Right lobe of liver (tissue), 6 donors: ENCODE results near the gene KRTAP20-3. TPM values are rescaled to one million over a fixed set of nuclear protein-coding genes. Genes with fewer than 3 reads are reported as not detected.

Experiments used
- ATAC-seq, 4 donors: fragments of 200-7000 bp; cut with Tn5 transposase; one replicate each; pipeline ENCODE4 v1.9.1; 2020; ENCODE audit warnings: mild to moderate bottlenecking in 4 of 4, moderate library complexity in 4 of 4
- DNase-seq, 3 donors: peaks; one replicate each; pipeline ENCODE4 v3.0.0-alpha.2; 2020
- H3K27ac ChIP-seq, 3 donors: fragments of 200-600 bp; one replicate each; pipeline ENCODE4 v1.8.0; 2022
- H3K27me3 ChIP-seq, 2 donors: fragments of 200-600 bp; one replicate each; pipeline ENCODE4 v1.8.0; 2022
- H3K36me3 ChIP-seq, 4 donors: fragments of 200-600 bp; sonication (generic) in 1 of 4; one replicate each; pipeline versions ENCODE4 v1.5.1 to v1.8.0; 2017 to 2022; ENCODE audit warnings: control low read depth in 1 of 4
- H3K4me1 ChIP-seq, 4 donors: fragments of 200-600 bp; sonication (generic) in 1 of 4; one replicate each; pipeline versions ENCODE4 v1.5.1 to v1.8.0; 2017 to 2022; ENCODE audit warnings: control low read depth in 1 of 4
- H3K4me3 ChIP-seq, 3 donors: fragments of 200-600 bp; one replicate each; pipeline ENCODE4 v1.8.0; 2022
- H3K9me3 ChIP-seq, 4 donors: fragments of 200-600 bp; sonication (generic) in 1 of 4; one replicate each; pipeline versions ENCODE4 v1.5.1 to v1.8.0; 2017 to 2022; ENCODE audit warnings: control low read depth in 1 of 4
- CTCF ChIP-seq, 4 donors: fragments of 200-600 bp in 3 of 4; fragments of 450-650 bp in 1 of 4; IDR thresholded peaks; one replicate each; pipeline versions ENCODE4 v1.5.1 to v1.8.0; 2016 to 2022; ENCODE audit warnings: antibody characterized with exemption in 4 of 4, mild to moderate bottlenecking in 2 of 4
- POLR2A ChIP-seq: fragments of 450-650 bp; IDR thresholded peaks from one replicate; pipeline ENCODE4 v1.6.1; 2017; ENCODE audit warnings: antibody characterized with exemption, mild to moderate bottlenecking
- WGBS: methylation state at CpG from one replicate; pipeline ENCODE4 v1.1.6; 2018; ENCODE audit warnings: low coverage, low lambda C conversion rate; ENCODE audit not compliant: insufficient coverage; ENCODE audit errors: missing lambda C conversion rate; 5-methylcytosine and 5-hydroxymethylcytosine counted together
- intact Hi-C, 2 donors: fragments of 100-400 bp; cut with DNase I; formaldehyde crosslinking; loops; one replicate each; pipeline versions ENCODE4 v1.11.2 to v1.14.1; 2022
- small RNA-seq, 2 experiments: library from RNA; depleted of rRNA; stranded (forward); fragments of <200 nt; gene quantifications; one replicate each; pipeline ENCODE3, GENCODE V24; 2016
- total RNA-seq, 6 experiments: library from RNA; depleted of rRNA in 2 of 6; stranded (reverse); fragments of >200 nt in 2 of 6; fragmentation: NEBNext Ultra II Directional in 3 of 6; extraction: Animal tissue kit (Norgen Biotek cat#: 25700) in 3 of 6; gene quantifications; one replicate each; pipeline versions ENCODE4 v1.1.0 to v1.2.4, GENCODE V29; 2016 to 2023
- donor health status: DM: no; HTN: yes; CAD: no.
- donor health status: DM: no; HTN: no; CAD: no.
- donor health status: DM: no; HTN: no; CAD: no.
- donor health status: DM: no; HTN: yes; CAD: no.
- donor health status: DM: no; HTN: yes; CAD: no.

KRTAP20-3 gene
- total RNA-seq, 6 experiments from 2014 or later = not detected

DNA sequence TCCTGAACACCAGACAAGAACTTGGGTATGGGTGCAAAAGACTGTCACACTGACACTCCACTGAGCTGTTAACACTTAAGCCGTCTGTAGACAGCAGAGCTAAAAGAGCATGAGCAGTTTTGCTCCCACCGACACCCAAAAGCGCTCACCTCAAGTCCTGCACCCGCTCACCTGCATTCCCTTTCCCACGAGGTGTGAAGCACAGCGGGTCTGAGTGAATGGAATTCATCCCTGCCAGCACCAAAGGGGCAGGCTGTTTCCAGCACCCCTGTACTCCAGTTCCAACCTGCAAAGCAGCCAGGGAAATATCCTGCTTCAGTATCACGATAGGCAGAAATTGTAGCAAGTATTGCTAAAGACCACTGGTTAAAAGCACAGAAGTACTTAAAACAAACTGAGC, 47.2 kb downstream of the KRTAP20-3 start:
- 39% methylated on average over 7 of the region's 7 CpGs for WGBS
- no peak for DNase-seq
- Histone ChIP-seq H3K36me3 (no peaks in the 10 kb centered on the region), H3K27me3 (no peaks in the 10 kb centered on the region), H3K27ac (no peak overlapping the region), H3K9me3 (no peaks in the 10 kb centered on the region), H3K4me3 (no peak overlapping the region), H3K4me1 (no peaks in the 10 kb centered on the region)
- intact Hi-C loops = no loop called here
- TF ChIP-seq CTCF (IDR thresholded peaks at IDR 0.05) = no peak
- no peak for TF ChIP-seq POLR2A
- no peak for ATAC-seq

Small RNA genes lying within 50 kb of the gene (small RNA-seq; reads per million reads assigned to genes)
- gene KRTAP20-1 (0 reads per million in 2 experiments), gene KRTAP20-3 (0 reads per million in 2 experiments), gene KRTAP20-4 (0 reads per million in 2 experiments), gene KRTAP22-1 (0 reads per million in 2 experiments)

Other genes with a start within 250 kb of the KRTAP20-3 start
- not detected for gene KRTAP13-1, start 246.8 kb upstream of the KRTAP20-3 start, total RNA-seq
- gene KRTAP13-3, start 216.9 kb upstream of the KRTAP20-3 start, total RNA-seq = not detected
- not detected for gene KRTAP13-4, start 212.6 kb upstream of the KRTAP20-3 start, total RNA-seq
- not detected for gene KRTAP15-1, start 202.6 kb upstream of the KRTAP20-3 start, total RNA-seq
- not detected for gene KRTAP19-1, start 162.5 kb upstream of the KRTAP20-3 start, total RNA-seq
- gene KRTAP19-2, start 155.4 kb upstream of the KRTAP20-3 start, total RNA-seq = not detected
- gene KRTAP19-3, start 150.9 kb upstream of the KRTAP20-3 start, total RNA-seq = not detected
- gene KRTAP19-4, start 145.7 kb upstream of the KRTAP20-3 start, total RNA-seq = not detected
- not detected for gene KRTAP19-5, start 140.7 kb upstream of the KRTAP20-3 start, total RNA-seq
- not detected for gene KRTAP19-6, start 101.0 kb upstream of the KRTAP20-3 start, total RNA-seq
- gene KRTAP19-7, start 81.5 kb upstream of the KRTAP20-3 start, total RNA-seq = not detected
- not detected for gene KRTAP22-2, start 52.5 kb upstream of the KRTAP20-3 start, total RNA-seq
- not detected for gene KRTAP6-3, start 50.4 kb upstream of the KRTAP20-3 start, total RNA-seq
- gene KRTAP6-2, start 44.0 kb upstream of the KRTAP20-3 start, total RNA-seq = not detected
- gene KRTAP22-1, start 41.8 kb upstream of the KRTAP20-3 start, total RNA-seq = not detected
- gene KRTAP6-1, start 28.9 kb upstream of the KRTAP20-3 start, total RNA-seq = not detected
- gene KRTAP20-1, start 26.4 kb upstream of the KRTAP20-3 start, total RNA-seq = not detected
- not detected for gene KRTAP20-4, start 22.2 kb upstream of the KRTAP20-3 start, total RNA-seq
- not detected for gene KRTAP20-2, start 7.7 kb upstream of the KRTAP20-3 start, total RNA-seq
- not detected for gene KRTAP21-3, start 75.9 kb downstream of the KRTAP20-3 start, total RNA-seq
- not detected for gene KRTAP21-2, start 104.4 kb downstream of the KRTAP20-3 start, total RNA-seq
- gene KRTAP21-1, start 112.6 kb downstream of the KRTAP20-3 start, total RNA-seq = not detected
- gene KRTAP8-1, start 170.4 kb downstream of the KRTAP20-3 start, total RNA-seq = not detected
- not detected for gene KRTAP7-1, start 186.9 kb downstream of the KRTAP20-3 start, total RNA-seq
- not detected for gene KRTAP11-1, start 238.7 kb downstream of the KRTAP20-3 start, total RNA-seq